ENCODE data around the gene UST. TPM values are rescaled to one million over a fixed set of nuclear protein-coding genes. Genes with fewer than 3 reads are reported as not detected.

Gene UST
- total and polyA plus RNA-seq, 9 of the 15 experiments (the other 6 are each of a cell fraction or from before 2014, with no cell fraction given) = 0.04 to 0.10 TPM; not detected in 7

GRCh38 chr6:149057464-149057840, 310.6 kb downstream of the UST start:
- DNase-seq (ENCODE audit: extremely low read depth in 1 of 4, low spot score in 3 of 4) (no peak), FAIRE-seq (no peak), ATAC-seq (no peak)
- Histone ChIP-seq H3K27ac (ENCODE audit: extremely low read depth, low read depth, low read length) (no peak overlapping the region), H3K9me3 (replicated peaks; ENCODE audit: control insufficient read depth, insufficient read depth, low read depth, low read length) (no peaks in the 10 kb centered on the region), H3K79me2 (ENCODE audit: control insufficient read depth, insufficient read depth, low read length) (no peaks in the 10 kb centered on the region), H3K4me3 (no peak overlapping the region), H3K9ac (ENCODE audit: insufficient read depth in 1 of 2, low read depth in 2 of 2, low read length in 2 of 2) (no peak overlapping the region), H4K20me1 (replicated peaks; ENCODE audit: control insufficient read depth, insufficient read depth, low read length) (no peaks in the 10 kb centered on the region), H3K27me3 (ENCODE audit: control insufficient read depth in 2 of 2, insufficient read depth in 2 of 2, low read length in 2 of 2) (peaks cover 31 to 35% of the 10 kb centered on the region in 2 experiments), H3K4me1 (replicated peaks in 1 of 2; ENCODE audit: control insufficient read depth in 2 of 2, insufficient read depth in 2 of 2, low read length in 2 of 2) (no peaks in the 10 kb centered on the region; a peak in 1 of 5 replicates), H3K36me3 (ENCODE audit: control insufficient read depth, insufficient read depth, low read length) (no peaks in the 10 kb centered on the region), H3K9me1 (ENCODE audit: control insufficient read depth, insufficient read depth, low read length) (no peaks in the 10 kb centered on the region), H3K4me2 (ENCODE audit: insufficient read depth, low read length) (no peak overlapping the region), H2AFZ (ENCODE audit: low read depth, low read length) (no peak overlapping the region)
- 6% methylated on average over 1 of the region's 1 CpG for WGBS (ENCODE audit: insufficient coverage, low coverage, missing lambda C conversion rate)
- BruUV-seq (replicated peaks) = no TSS peak
- intact Hi-C loops (cut with micrococcal nuclease) = no loop called here
- TF ChIP-seq TBL1XR1 (IDR thresholded peaks at IDR 0.05; ENCODE audit: low read length in 2 of 2) (no peak), ZMIZ1 (IDR thresholded peaks at IDR 0.05; ENCODE audit: low read depth in 2 of 2, low read length in 2 of 2) (no peak), ZNF57 (CRISPR knock-in tag; IDR thresholded peaks at IDR 0.05) (no peak), THAP7 (CRISPR knock-in tag; IDR thresholded peaks at IDR 0.05) (no peak), FOS (IDR thresholded peaks at IDR 0.05; ENCODE audit: extremely low read depth, insufficient read length) (no peak)
- TF ChIP-seq, protein P1, sequence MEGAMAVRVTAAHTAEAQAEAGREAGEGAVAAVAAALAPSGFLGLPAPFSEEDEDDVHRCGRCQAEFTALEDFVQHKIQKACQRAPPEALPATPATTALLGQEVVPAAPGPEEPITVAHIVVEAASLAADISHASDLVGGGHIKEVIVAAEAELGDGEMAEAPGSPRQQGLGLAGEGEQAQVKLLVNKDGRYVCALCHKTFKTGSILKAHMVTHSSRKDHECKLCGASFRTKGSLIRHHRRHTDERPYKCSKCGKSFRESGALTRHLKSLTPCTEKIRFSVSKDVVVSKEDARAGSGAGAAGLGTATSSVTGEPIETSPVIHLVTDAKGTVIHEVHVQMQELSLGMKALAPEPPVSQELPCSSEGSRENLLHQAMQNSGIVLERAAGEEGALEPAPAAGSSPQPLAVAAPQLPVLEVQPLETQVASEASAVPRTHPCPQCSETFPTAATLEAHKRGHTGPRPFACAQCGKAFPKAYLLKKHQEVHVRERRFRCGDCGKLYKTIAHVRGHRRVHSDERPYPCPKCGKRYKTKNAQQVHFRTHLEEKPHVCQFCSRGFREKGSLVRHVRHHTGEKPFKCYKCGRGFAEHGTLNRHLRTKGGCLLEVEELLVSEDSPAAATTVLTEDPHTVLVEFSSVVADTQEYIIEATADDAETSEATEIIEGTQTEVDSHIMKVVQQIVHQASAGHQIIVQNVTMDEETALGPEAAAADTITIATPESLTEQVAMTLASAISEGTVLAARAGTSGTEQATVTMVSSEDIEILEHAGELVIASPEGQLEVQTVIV (CRISPR knock-in tag; IDR thresholded peaks at IDR 0.05; ENCODE audit: borderline replicate concordance) = no peak
- CTCF ChIA-PET (ENCODE audit: low intra/inter-chr PET ratio) = no interaction called here
- POLR2A ChIA-PET = interaction anchor here (0.7 kb wide), 1 partner anchor 752 kb away, joined by 3 read pairs; no protein-coding TSS in a partner anchor
- in situ Hi-C loops (cut with MboI) = no loop called here
